SHP77 treated with DMSO at 0.1 percent for 48 hours (cell line): ENCODE results near the gene GNG11.
"Not testable (repeated sequence)": the region's sequence is repeated elsewhere in the genome, so short reads cannot be mapped to it uniquely, and the experiment has no call there.

Experiments
- DNase-seq: peaks from one replicate; lab custom pipeline; 2025; lab: John Stamatoyannopoulos, UW

The GNG11 gene

DNA sequence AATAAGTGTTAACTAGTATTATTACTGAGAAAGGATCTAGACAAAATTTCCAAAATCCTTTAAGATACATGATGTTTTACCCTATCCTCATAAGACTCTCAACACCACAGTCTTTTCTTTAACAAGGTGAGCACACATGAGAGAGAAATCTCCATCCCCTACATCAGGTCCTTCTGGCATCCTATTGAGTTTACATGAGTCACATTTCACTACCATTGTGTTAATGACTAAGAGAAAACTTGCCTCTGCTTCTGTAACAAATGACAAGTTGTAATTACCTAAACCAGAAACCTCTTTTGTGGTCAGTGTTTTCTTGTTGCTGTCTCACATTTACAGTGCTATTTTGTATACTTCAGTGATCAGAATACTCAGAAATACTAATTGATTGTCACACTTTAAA is 9.9 kb upstream of the GNG11 start:
- DNase-seq, result not testable (repeated sequence)

DNA sequence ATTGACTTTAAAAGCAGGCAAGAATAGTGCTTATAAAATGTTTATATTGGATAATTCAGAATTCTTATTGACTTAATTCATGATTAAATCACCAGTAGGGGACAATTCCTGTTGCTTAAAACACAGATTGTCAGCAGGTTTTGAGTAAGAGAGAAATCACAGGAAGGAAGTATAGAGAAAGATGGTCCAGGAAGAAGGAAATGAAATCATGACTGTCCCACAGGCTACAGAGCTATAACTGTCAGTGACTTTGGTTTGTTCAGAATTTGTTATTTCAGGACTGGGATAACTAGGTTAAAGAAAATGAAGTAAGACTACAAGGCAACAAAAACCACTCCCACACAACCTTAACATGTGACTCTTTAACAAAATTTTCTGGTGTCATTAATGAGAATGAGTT is 8.3 kb upstream of the GNG11 start:
- DNase-seq, result no peak

DNA sequence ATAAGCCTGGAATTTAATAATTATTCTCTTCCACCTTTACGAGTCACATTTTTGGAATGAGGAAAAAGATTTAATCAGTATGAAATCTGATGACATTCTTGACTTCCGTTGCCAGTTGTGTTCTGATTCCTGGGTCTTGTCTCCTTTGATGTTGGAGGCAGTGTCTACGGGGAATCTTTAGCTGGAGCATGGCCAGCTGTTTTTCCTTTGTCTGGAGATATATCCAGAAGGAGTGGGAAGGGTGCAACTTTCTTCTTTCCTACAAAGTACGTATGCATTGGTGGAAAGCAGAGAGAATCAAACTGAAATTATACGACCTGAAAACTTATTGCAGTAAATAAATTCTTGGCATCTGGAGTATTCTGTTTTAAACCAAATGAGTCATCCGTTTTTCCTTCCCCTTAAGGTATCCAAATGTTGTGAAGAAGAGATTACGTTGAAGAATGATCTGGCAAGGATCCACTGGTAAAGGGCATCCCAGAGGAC is 6.9 kb upstream of the GNG11 start:
- DNase-seq, result no peak

DNA sequence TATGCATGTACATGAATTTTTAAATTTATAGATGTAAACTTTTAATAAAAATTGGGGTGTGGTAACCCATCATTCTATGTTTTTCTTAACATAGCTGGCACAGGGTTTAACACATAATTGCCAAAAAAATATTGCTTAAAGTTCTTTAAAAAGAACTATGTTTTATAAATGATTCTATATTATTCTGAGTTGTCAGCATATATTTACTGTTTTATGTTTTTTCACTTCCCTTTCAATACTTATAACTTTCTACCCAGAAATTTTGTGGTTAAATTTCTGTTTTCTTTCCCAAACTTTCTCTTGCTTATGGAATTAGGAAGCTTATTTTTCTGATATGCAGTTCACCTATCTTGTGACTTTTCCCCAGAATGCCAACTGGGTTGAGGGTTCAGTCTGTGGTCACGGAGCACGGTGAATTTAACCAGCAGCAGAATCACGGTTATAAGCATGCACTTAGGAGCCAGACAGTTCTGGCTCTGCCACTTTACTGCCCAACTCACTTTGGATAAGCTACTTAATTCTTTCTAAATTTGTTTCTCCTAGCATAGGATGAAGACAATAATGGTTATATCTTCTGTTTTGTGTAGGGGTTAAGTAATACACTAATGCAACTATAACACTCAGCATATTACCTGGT is 6.2 kb upstream of the GNG11 start:
- DNase-seq, result not testable (repeated sequence)

DNA sequence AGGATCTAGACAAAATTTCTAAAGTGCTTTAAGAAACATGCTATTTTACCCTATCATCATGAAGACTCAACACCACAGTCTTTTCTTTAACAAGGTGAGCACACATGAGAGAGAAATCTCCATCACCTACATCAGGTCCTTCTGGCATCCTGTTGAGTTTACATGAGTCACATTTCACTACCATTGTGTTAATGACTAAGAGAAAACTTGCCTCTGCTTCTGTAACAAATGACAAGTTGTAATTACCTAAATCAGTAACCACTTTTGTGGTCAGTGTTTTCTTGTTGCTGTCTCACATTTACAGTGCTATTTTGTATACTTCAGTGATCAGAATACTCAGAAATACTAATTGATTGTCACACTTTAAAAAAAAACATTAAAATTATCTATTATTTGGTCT is 5.6 kb upstream of the GNG11 start:
- DNase-seq, result not testable (repeated sequence)

DNA sequence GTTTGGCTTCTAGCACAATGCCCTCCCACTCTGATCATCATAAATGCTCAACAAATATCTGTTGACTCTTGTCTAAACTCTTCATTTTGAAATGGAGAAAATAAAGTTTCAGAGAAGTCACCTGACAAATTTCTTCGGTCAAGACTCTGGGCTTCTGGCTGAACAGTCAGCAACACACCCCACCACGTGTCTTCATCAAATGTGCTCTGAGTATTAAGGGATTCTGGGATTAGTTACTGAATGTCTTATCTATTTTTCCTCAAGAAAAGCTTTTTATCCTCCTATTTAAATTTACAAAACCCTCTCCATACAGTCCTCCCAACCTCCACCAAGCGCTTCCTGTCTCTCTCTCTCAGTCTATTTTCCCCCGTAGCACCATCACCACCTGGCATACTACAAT is 5.2 kb upstream of the GNG11 start:
- not testable (repeated sequence) for DNase-seq

DNA sequence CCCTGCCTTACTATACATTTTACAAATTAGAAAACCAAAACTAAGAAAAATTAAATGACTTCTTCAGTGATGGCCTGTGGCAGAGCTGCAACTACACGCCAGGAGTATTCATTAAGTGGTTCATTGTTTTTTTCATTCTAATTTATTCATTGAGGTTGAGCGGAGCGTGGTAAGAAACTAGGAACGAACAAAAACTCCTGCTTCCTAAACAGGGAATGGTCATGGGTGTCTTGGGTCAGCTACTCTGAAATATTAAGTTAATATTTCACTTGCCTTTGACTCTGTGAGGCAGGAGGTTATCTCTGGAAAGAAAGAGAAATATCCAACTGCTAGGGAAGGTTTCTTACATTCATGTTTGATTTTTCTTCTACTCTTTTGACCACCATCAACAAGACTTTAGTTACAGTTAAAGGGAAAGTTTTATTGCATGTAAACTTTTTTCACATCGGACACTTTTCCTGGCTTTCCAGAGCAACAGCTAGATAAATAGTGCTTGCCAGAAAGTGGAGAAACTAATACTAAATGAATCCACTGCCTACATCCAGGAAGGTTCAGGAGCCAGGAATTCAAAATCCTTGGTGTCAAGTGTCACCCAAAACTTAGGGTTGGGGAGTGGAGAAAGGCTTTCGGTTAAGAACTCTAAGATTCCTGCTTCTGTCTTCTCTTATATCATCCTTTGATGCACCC is 896 bp upstream of the GNG11 start:
- DNase-seq, result no peak

DNA sequence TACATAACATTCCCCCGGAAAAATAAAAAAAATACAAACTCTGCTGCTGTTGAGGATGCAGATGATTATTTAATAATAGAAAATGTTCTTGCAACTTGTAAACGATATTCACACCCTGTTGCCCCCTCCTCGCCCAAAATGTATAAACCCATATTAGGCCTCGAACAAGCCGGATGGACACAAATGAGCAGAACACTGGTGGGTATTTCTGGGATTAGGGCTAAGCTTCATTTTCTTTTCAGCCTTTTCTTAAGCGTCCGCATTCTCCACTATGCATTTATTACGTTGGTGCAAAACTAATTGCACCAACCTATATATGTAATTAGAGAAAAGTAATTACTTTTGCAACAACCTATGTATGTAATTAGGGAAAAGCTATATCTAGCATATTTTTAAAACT is 349 bp upstream of the GNG11 start:
- DNase-seq, result no peak

DNA sequence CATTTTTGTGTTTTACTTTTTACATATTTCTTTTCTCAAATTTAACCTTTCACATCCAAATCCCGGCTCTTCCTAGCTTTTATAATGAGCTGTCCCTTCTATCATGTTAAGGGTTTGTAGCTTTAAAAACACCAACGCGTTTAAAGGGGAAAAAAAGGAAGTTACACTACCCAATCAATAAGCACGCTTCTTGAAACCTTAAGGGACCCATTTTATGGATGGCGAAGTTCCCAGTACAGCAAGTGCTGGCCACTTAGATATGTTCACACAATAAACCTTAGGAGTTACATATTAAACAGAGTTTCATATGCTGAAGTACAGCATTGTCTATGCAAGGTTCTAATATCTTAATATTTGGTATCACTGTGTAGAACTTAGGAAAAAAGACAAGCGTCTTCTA is 1.8 kb downstream of the GNG11 start:
- DNase-seq, result no peak

DNA sequence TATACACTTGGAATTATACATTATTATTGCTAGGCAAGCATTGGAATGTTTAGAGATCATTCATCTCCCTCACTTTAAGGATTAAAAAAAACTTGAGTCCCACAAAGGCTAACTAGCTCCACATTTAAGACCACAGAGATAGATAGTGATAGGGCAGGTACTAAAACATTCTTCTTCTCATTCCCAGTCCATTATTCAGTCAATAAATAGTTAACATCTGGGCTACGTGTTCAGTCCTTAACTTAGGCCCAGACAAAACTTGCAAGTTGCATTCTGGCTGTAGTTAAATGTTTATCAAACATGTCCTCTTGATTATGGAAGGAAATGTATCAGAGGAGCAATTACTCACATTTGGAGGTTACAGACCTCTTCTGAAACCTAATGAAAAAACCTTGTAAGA is 2.4 kb downstream of the GNG11 start:
- DNase-seq, result no peak

DNA sequence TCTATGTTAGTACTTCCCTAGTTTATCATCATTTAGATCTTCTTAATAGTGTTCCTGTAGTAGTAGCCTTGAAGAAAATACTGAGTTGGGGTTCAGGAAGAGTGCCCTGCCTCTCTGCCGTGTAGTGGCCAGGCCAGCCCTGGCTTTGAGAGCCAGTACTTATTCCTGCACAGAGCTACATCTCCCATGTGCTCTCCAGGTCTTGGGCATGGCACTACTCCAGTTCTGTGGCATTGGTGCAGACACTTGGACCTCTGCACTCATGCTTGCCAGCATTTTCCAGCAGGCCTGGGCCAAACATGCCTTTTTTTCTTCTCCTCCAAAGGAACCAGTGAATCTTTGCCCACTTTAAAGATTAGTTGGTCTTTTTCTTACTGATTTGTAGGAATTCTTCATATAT is 5.3 kb downstream of the GNG11 start:
- DNase-seq, result no peak

DNA sequence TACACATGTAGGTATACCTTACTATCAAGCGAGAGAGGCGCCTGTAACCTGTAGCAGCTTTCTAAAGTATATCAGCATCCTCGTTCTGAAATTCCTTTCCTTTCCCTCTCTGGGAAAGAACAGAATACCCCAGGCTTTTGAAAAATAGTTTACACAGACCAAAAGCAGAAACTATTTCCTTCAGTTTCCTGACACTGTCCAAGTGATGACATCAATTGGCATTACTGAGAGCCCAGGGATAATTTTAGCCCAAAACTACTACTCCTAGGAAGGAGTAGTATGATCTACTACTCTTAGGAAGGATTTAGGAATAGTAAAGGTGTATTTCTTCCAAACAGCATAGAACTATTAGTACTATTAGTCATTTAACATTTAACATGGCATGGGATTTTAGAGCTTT is 6.0 kb downstream of the GNG11 start:
- DNase-seq, result no peak

DNA sequence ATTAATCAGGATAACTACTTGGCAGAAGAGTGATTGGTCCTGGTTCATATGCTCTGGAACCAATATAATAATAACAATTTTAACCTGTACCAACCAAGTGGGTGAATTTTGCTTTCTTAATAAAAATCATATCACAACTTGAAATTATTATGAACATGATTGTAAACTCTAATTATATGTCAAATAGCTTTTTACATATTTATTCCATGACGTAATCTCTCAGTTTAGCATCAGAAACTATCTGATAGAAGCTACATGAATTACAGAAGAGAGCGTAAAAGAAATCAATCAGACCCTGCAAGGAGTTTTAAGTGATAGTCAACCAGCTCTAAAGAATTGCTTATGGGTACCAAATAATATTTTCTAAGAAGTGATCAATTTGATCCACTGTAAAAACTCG is 10.1 kb downstream of the GNG11 start:
- no peak for DNase-seq

DNA sequence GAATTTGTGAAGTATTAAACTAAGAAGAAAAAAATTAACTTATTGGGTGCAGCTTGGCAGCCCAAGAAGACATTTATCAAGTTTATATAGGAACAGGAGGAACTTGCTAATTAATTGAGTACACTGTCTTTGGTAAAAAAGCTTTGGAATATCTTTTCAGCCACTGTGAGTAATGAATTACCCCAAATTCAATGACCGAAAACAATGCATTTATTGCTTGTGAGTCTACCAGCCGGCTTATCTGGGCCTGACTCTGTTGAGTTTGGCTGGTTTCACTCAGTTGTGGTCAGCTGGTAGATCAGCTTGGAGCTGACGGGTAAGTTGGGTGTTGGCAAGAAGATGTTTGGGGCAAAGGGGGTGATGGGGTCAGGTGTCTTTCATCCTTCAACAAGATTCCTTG is 11.6 kb downstream of the GNG11 start:
- no peak for DNase-seq

DNA sequence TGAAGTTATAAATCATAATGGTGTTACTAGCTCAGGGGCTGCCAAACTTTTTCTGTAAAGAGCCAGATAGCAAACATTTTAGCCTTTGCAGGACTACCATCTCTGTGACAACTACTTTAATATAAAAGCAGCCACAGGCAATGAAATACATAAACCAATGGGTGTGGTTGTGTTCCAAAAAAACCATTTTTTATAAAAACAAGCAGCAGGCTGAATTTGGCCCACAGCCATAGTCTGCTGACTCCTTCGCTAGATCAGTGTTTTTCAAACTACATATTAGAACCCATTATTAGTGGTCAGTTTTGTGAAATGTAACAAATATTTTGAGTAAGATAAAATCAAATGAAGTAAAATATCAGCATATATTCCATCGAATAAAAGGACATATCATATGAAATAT is 13.6 kb downstream of the GNG11 start:
- no peak for DNase-seq

DNA sequence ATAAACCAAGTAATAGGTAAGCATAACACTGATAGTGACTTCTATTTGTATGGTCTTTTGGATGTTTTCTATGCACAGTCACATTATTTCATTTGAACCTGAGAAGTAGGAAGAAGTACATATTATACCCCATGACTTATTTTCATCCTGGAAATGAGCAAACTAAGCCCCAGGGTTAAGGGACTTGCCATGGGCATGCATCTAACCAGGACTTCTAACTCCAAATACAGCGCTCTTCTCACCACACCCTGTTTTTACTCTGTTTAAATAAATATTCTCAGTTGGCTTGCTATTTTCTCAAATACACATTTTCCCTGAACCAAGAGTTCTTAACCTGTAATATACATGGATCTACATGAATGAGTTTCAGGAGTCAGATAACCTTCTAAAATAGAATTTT is 16.3 kb downstream of the GNG11 start:
- DNase-seq, result no peak

DNA sequence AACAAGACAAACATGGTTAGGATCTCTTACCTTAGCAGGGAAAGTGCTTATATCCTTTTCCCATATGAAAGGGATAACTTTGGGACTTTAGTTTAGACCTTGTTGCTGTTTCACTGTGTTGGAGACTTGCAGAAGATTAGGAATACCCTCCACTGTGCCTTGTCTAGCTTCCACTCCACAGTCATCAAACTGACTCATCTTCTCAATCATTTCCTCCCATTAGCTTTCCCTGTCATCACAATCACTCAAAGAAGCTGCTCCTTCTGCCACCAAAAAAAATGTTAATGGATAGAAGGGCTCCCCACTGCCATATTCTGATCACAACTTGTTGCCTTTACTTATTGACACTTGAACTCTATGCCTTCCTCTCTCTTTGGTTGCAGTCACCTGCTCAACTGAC is 16.8 kb downstream of the GNG11 start:
- no peak for DNase-seq

DNA sequence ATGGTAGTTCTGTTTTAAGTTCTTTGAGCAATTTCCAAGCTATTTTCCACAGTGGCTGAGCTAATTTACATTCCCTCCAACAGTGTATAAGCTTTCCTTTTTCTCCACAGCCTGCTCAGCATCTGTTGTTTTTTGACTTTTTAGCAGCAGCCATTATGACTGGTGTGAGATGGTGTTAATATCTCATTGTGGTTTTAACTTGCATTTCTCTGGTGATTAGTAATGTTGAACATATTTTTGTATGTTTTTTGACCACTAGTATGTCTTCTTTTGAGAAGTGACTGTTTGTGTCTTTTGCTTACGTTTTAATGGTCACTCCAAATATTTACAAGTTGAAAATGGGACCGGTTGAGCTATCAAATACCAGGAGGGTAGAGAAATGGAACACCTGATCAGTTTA is 20.4 kb downstream of the GNG11 start:
- no peak for DNase-seq

DNA sequence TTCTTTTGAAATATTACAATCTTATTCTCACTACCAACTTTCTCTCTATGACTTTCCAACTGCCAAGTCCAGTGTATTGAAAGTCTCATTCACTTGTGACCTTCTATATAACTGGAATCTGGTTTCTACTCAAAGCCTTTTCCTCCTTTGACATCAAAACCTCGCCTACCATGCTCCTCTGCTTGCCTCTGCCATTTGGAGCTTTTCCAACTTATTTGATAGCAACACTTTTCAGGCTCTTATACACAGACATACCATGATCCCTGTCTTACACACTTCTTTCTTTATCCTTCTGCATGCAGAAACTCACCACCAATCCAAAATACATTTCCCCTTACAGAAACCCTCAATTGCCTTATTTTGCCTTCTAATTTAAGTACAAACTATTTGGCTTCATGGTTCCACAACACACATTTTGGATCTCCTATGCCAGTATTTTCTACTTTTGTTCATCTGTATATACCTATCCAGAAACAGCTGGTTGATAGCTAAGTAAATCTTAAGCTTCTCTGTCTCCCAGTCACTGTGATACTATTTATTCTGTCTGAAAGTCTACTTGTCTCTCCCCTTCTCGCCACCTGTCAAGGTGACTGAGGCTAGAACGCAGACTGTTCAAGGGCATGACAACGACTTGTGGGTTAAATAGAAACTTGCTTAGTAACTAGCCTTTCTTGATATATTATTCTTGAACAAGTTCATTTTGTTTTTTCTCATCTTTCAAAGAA is 22.4 kb downstream of the GNG11 start:
- no peak for DNase-seq

DNA sequence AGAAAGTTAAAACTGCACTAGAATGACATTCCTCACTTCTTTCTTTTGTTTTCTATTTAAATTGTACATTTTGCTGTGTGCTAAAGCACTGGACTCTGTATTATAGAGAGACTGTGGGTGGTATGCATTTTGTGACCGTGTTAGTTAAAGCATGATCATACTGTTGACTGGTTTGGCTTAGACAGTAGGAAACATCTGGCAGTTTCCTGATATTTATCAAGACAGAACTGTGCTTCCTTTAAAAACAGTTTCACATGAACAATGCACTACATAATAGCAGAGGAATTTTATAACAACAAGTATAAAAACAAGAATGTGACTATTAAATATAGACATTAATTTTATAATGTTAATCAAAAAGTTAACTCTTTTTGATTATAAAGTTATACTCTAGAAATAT is 23.1 kb downstream of the GNG11 start:
- no peak for DNase-seq

DNA sequence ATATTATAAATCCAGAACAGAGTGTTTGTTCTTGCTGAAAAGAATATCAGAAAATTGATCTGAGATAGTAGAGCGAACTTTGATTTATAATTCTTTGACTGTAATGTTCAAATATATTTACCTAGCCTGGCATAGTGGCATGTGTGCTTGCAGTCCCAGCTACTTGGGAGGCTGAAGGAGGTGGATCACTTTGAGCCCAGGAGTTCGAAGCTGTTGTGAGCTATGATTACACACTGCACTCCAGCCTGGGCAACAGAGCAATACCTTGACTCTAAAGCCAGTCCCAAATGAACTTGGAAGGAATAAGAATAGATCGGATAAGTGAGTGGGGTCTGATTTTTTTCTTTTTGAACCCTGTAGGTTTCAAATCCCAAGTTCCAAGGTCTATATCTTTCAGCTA is 23.5 kb downstream of the GNG11 start:
- no peak for DNase-seq

DNA sequence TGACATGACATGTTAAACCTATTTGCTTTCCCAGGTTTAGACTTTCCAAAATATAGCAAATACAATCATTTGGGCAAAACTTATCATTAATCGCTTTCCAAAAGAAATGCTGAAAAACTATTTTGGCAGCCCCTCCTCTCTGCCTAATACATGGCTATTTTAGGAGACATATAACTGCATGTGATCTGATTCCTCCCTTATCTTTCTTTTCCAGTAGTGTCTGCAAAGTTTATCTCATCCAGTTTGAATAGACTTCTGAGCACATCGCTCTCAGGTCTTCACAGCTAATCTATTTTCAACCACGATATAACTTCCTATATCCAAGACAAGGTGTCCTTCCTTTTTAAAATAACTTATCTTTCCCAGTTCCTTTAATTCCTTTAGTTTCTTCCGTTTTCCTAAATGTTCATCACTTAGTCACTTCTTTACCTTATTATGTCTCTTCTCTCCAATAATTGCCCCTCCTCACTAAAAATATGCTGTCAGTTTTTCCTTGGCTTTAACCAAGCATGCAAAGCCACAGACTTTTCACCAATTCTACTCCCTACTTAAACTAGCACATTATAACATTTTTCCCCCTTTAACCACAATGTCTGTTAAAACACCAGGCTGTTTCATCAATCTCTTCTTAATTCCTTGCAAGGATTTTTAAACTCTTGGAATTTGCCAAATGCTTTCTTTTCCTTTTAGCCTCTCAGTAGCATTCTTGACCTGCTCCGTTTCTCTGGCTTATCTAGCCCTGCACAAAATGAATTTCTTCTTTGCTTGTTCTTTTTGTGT is 24.4 kb downstream of the GNG11 start:
- no peak for DNase-seq

DNA sequence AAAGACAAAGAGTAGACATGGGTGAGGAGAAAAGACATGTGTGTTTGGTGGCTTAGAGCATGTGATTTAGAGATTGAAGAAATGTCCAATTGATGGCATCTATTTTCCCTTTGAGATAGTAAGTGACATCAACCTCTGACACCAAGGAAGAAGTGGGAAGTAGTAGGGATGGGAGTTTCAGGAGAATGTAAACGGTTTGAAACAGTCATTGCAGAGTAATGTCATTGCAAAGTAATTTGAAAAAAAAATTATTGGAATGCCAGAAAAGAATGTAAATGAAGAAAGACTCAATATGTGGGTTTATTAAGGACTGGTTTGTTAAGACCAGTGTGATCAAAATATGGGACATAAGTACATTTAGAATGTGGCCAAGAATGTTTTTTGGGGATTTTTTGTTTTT is 26.6 kb downstream of the GNG11 start:
- DNase-seq, result no peak
